PC-3 (cell line): ENCODE results near the gene NHERF2. TPM values are rescaled to one million over a fixed set of nuclear protein-coding genes. Genes with fewer than 3 reads are reported as not detected.
A peak's percentile ranks its signal among the peaks of the same experiment; 100 is the strongest.

ENCODE experiments used
- ATAC-seq: fragments of 200-7000 bp; cut with Tn5 transposase; 2 replicates; pipeline ENCODE4 v1.9.1; 2020; ENCODE audit warnings: mild to moderate bottlenecking, moderate library complexity
- BruUV-seq: library from RNA; stranded (reverse); fragments of 400-500 nt; replicated peaks from 2 replicates; lab custom pipeline; 2021; lab: Mats Ljungman, UMichigan
- CTCF ChIA-PET: fragments of 300-600 bp; sonication (Branson Sonifier 250); formaldehyde crosslinking; loops from one replicate; lab custom pipeline; 2022; ENCODE audit warnings: antibody characterized with exemption; lab: Charles Lee
- POLR2A ChIA-PET: fragments of 300-600 bp; sonication (Branson Sonifier 250); formaldehyde crosslinking; loops from one replicate; lab custom pipeline; 2022; ENCODE audit warnings: antibody characterized with exemption; ENCODE audit not compliant: unreplicated experiment; lab: Charles Lee
- DNase-seq: peaks from one replicate; pipeline ENCODE4 v3.0.0-alpha.2; 2015
- H2AFZ ChIP-seq: fragments of 300-600 bp; sonication (generic); 2 replicates; pipeline ENCODE4 v1.6.0; 2016; ENCODE audit warnings: antibody characterized with exemption, low read length
- H3F3A ChIP-seq: fragments of 300-600 bp; sonication (generic); one replicate; pipeline ENCODE4 v1.6.0; 2017; ENCODE audit warnings: antibody characterized with exemption, low read length, control low read depth, mild to moderate bottlenecking; ENCODE audit not compliant: unreplicated experiment
- H3K27ac ChIP-seq: fragments of 300-600 bp; sonication (generic); 2 replicates; pipeline ENCODE4 v1.5.1; 2016; ENCODE audit warnings: mild to moderate bottlenecking, low read length
- H3K27me3 ChIP-seq: fragments of 300-600 bp; sonication (generic); 2 replicates; pipeline ENCODE4 v1.6.1; 2016; ENCODE audit warnings: low read length, mixed read lengths
- H3K36me3 ChIP-seq: fragments of 300-600 bp; sonication (generic); 2 replicates; pipeline ENCODE4 v1.6.1; 2016; ENCODE audit warnings: low read depth, mixed run types, low read length, mixed read lengths
- H3K4me1 ChIP-seq: fragments of 300-600 bp; sonication (generic); 2 replicates; pipeline ENCODE4 v1.5.1; 2016; ENCODE audit warnings: low read length; ENCODE audit not compliant: insufficient read depth
- H3K4me2 ChIP-seq: fragments of 300-600 bp; sonication (generic); 2 replicates; pipeline ENCODE4 v1.6.0; 2016; ENCODE audit warnings: low read length
- H3K4me3 ChIP-seq: fragments of 300-600 bp; sonication (generic); 2 replicates; pipeline ENCODE4 v1.5.1; 2016; ENCODE audit warnings: mild to moderate bottlenecking, low read length, mixed read lengths
- H3K79me2 ChIP-seq: fragments of 300-600 bp; sonication (generic); 2 replicates; pipeline ENCODE4 v1.6.1; 2017; ENCODE audit warnings: low read length, mixed read lengths
- H3K9ac ChIP-seq: fragments of 300-600 bp; sonication (generic); 2 replicates; pipeline ENCODE4 v1.6.0; 2016; ENCODE audit warnings: mild to moderate bottlenecking, low read length
- H3K9me2 ChIP-seq: fragments of 300-600 bp; sonication (generic); replicated peaks from 2 replicates; pipeline ENCODE4 v1.6.1; 2016; ENCODE audit warnings: mixed run types, low read length, mixed read lengths
- H3K9me3 ChIP-seq: fragments of 300-600 bp; sonication (generic); 2 replicates; pipeline ENCODE4 v1.6.1; 2016; ENCODE audit warnings: low read length, mixed read lengths
- H4K20me1 ChIP-seq: fragments of 300-600 bp; sonication (generic); 2 replicates; pipeline ENCODE4 v1.6.1; 2016; ENCODE audit warnings: low read length, mixed read lengths
- EZH2 ChIP-seq: fragments of 300-600 bp; sonication (generic); IDR thresholded peaks from one replicate; pipeline ENCODE4 v1.6.1; 2017; ENCODE audit warnings: antibody characterized with exemption, mild to moderate bottlenecking, low read length; ENCODE audit not compliant: unreplicated experiment
- EZH2phosphoT487 ChIP-seq: fragments of 300-600 bp; sonication (generic); IDR thresholded peaks from 2 replicates; pipeline ENCODE4 v1.6.1; 2018; ENCODE audit warnings: mild to moderate bottlenecking, antibody characterized with exemption, low read length, borderline replicate concordance
- intact Hi-C: fragments of 100-400 bp; cut with micrococcal nuclease; formaldehyde crosslinking; loops from 2 replicates; pipeline ENCODE4 v1.9.0; 2023
- total RNA-seq: library from RNA; depleted of rRNA; stranded (reverse); fragments of >200 nt; gene quantifications from 2 replicates; pipeline ENCODE4 v1.2.3, GENCODE V29; 2014
- TF ChIP-seq, protein P1 (sequence below): fragments of 300-600 bp; sonication (generic); conservative IDR thresholded peaks from 2 replicates; pipeline ENCODE4 v1.5.1; 2017; ENCODE audit warnings: antibody characterized with exemption, low read depth, mild to moderate bottlenecking, low read length

Gene NHERF2
- total RNA-seq, 1 experiment from 2014 or later = 145 TPM

DNA sequence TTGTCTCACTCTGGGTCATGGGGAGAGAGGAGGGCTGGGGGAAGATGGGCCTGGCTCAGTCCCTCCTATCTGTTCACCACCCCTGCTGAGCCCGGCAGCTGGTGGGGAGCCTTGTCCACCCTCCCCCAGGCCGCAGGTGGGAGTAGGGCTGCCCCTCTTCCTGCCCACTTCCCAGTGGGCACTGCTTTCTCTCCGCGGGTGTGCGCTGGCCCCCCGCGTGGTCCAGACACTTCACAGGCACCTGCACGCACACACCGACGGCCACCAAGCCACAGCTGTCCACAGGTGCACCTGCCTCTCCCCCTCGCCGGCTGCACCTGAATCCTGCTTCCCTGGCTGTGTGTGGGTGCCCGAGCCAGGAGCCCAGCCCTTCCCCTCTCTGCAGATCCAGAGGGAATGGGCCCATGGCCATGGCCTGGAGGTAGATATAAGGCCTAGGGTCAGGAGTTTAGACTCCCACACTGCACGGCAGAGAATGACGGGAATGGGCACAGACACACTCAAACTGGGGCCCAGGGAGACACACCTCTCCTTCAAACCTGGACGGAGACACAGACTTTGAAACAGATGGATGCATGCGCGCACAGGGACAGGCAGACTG is 2.0 kb downstream of the NHERF2 start:
- Histone ChIP-seq H3K79me2 (peaks cover 36% of the 10 kb centered on the region), H3K9me2 (no peaks in the 10 kb centered on the region), H3K27ac (no peak overlapping the region), H3K27me3 (no peaks in the 10 kb centered on the region), H3K4me2 (peak overlapping the region; percentile 99), H3F3A (no peaks in the 10 kb centered on the region), H4K20me1 (no peaks in the 10 kb centered on the region), H3K36me3 (no peaks in the 10 kb centered on the region), H3K4me1 (peaks cover 27% of the 10 kb centered on the region), H3K9me3 (no peaks in the 10 kb centered on the region), H3K9ac (no peak overlapping the region), H2AFZ (no peak overlapping the region), H3K4me3 (peak overlapping the region; percentile 87)
- TF ChIP-seq EZH2 (no peak), EZH2phosphoT487 (no peak)
- TF ChIP-seq, protein P1, sequence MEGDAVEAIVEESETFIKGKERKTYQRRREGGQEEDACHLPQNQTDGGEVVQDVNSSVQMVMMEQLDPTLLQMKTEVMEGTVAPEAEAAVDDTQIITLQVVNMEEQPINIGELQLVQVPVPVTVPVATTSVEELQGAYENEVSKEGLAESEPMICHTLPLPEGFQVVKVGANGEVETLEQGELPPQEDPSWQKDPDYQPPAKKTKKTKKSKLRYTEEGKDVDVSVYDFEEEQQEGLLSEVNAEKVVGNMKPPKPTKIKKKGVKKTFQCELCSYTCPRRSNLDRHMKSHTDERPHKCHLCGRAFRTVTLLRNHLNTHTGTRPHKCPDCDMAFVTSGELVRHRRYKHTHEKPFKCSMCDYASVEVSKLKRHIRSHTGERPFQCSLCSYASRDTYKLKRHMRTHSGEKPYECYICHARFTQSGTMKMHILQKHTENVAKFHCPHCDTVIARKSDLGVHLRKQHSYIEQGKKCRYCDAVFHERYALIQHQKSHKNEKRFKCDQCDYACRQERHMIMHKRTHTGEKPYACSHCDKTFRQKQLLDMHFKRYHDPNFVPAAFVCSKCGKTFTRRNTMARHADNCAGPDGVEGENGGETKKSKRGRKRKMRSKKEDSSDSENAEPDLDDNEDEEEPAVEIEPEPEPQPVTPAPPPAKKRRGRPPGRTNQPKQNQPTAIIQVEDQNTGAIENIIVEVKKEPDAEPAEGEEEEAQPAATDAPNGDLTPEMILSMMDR = no peak
- intact Hi-C loops = no loop called here
- no TSS peak for BruUV-seq
- CTCF ChIA-PET = no interaction called here
- ATAC-seq = no peak
- POLR2A ChIA-PET = no interaction called here
- DNase-seq = no peak

DNA sequence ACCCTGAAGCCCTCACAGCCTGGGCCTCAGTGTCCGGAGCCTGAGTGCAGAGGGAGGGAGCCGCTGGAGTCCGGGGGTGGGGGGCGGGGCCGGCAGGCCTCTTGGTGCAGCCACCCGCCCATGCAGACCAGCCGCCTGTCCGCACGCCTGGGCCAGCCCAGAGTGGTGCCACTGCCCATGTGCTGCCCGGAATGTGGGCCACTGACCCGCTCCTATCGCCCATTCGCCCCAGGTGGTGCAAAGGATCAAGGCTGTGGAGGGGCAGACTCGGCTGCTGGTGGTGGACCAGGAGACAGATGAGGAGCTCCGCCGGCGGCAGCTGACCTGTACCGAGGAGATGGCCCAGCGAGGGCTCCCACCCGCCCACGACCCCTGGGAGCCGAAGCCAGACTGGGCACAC is 2.6 kb downstream of the NHERF2 start:
- Histone ChIP-seq H2AFZ (no peak overlapping the region), H3K9me2 (no peaks in the 10 kb centered on the region), H3K36me3 (no peaks in the 10 kb centered on the region), H3K4me2 (no peak overlapping the region), H3K27ac (no peak overlapping the region), H3F3A (no peaks in the 10 kb centered on the region), H3K4me1 (peaks cover 31% of the 10 kb centered on the region), H3K9me3 (no peaks in the 10 kb centered on the region), H3K4me3 (no peak overlapping the region), H4K20me1 (no peaks in the 10 kb centered on the region), H3K79me2 (peaks cover 41% of the 10 kb centered on the region), H3K9ac (no peak overlapping the region), H3K27me3 (no peaks in the 10 kb centered on the region)
- DNase-seq (no peak), ATAC-seq (no peak)
- BruUV-seq = no TSS peak
- ChIA-PET POLR2A (interaction anchor here (0.6 kb wide), 1 partner anchor 203 kb away, joined by 3 read pairs; no protein-coding TSS in a partner anchor), CTCF (no interaction called here)
- TF ChIP-seq, protein P1 = no peak
- TF ChIP-seq EZH2phosphoT487 = no peak
- no peak for TF ChIP-seq EZH2
- intact Hi-C loops = no loop called here

DNA sequence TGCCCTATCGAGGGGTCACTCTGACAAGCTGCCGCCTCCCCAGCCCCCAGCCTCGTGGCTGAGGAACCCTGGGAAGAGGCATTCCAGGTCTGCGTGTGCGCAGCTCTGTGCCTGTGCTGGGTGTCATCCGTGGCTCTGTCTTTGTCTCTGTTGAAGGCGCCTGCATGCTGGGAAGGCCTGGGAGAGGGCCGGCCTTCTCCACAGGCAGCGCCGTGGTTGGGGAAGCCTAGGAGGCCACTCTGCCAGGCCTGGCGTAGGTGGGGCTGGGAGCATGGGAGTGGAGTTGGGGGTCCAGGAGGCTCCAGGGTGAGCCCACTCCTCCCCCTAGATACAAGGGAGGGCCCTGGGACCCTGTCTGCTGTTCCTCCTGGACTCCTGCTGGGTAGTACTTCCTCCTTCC is 3.3 kb downstream of the NHERF2 start:
- Histone ChIP-seq H3K9ac (no peak overlapping the region), H3K36me3 (no peaks in the 10 kb centered on the region), H3K4me1 (peaks cover 37% of the 10 kb centered on the region), H3K4me3 (no peak overlapping the region), H3K9me2 (no peaks in the 10 kb centered on the region), H2AFZ (no peak overlapping the region), H4K20me1 (no peaks in the 10 kb centered on the region), H3K79me2 (peaks cover 47% of the 10 kb centered on the region), H3K27me3 (no peaks in the 10 kb centered on the region), H3F3A (no peaks in the 10 kb centered on the region), H3K27ac (no peak overlapping the region), H3K9me3 (no peaks in the 10 kb centered on the region), H3K4me2 (no peak overlapping the region)
- ATAC-seq (no peak), DNase-seq (no peak)
- intact Hi-C loops = no loop called here
- no peak for TF ChIP-seq EZH2
- ChIA-PET CTCF (no interaction called here), POLR2A (interaction anchor here (0.6 kb wide), 1 partner anchor 204 kb away, joined by 3 read pairs; no protein-coding TSS in a partner anchor)
- BruUV-seq = no TSS peak
